Neural cell (in vitro differentiated cells): ENCODE results near the gene NT5C. TPM values are rescaled to one million over a fixed set of nuclear protein-coding genes. Genes with fewer than 3 reads are reported as not detected.
"Not testable (repeated sequence)": the region's sequence is repeated elsewhere in the genome, so short reads cannot be mapped to it uniquely, and the experiment has no call there.

Experiments
- H2AFZ ChIP-seq: fragments of 200-600, 300-800 bp; sonication (generic), shearing (Covaris generic); 2 replicates; pipeline ENCODE4 v1.6.0; 2014; ENCODE audit warnings: low read depth, mild to moderate bottlenecking, antibody characterized with exemption, low read length, moderate library complexity
- H3F3A ChIP-seq: fragments of 200-600 bp; shearing (Covaris generic); 2 replicates; pipeline ENCODE4 v1.6.1; 2016; ENCODE audit warnings: mild to moderate bottlenecking, moderate library complexity, mixed read lengths, antibody characterized with exemption, low read length; ENCODE audit not compliant: insufficient read depth, poor library complexity, severe bottlenecking
- H3K27ac ChIP-seq: fragments of 200-600, 300-800 bp; sonication (generic), shearing (Covaris generic); 2 replicates; pipeline ENCODE4 v1.5.1; 2014; ENCODE audit warnings: mild to moderate bottlenecking, low read length, moderate library complexity
- H3K27me3 ChIP-seq: fragments of 300-800, 200-600 bp; sonication (generic), shearing (Covaris generic); 2 replicates; pipeline ENCODE4 v1.6.0; 2014; ENCODE audit warnings: mild to moderate bottlenecking, low read depth, low read length, moderate library complexity; ENCODE audit not compliant: insufficient read depth
- H3K36me3 ChIP-seq: fragments of 300-800, 200-600 bp; sonication (generic), shearing (Covaris generic); 2 replicates; pipeline ENCODE4 v1.5.1; 2014; ENCODE audit warnings: mild to moderate bottlenecking, antibody characterized with exemption, low read length, moderate library complexity; ENCODE audit not compliant: insufficient read depth
- H3K4me2 ChIP-seq: fragments of 300-800, 200-600 bp; sonication (generic), shearing (Covaris generic); 2 replicates; pipeline ENCODE4 v1.6.0; 2014; ENCODE audit warnings: mild to moderate bottlenecking, low read length
- H3K4me3 ChIP-seq: fragments of 300-800, 200-600 bp; sonication (generic), shearing (Covaris generic); 2 replicates; pipeline ENCODE4 v1.5.1; 2014; ENCODE audit warnings: mild to moderate bottlenecking, low read length, moderate library complexity
- H3K79me2 ChIP-seq: fragments of 200-600 bp; shearing (Covaris generic); replicated peaks from 2 replicates; pipeline ENCODE4 v1.6.0; 2014; ENCODE audit warnings: mild to moderate bottlenecking, low read length, moderate library complexity; ENCODE audit not compliant: insufficient read depth
- H3K9ac ChIP-seq: fragments of 300-800, 200-600 bp; sonication (generic), shearing (Covaris generic); 2 replicates; pipeline ENCODE4 v1.6.1; 2016; ENCODE audit warnings: mild to moderate bottlenecking, low read length, mixed read lengths
- H3K9me2 ChIP-seq: fragments of 200-600 bp; shearing (Covaris generic); 2 replicates; pipeline ENCODE4 v1.6.1; 2016; ENCODE audit warnings: mild to moderate bottlenecking, low read length, mixed read lengths; ENCODE audit not compliant: insufficient read depth
- H3K9me3 ChIP-seq: fragments of 200-600, 300-800 bp; sonication (generic), shearing (Covaris generic); 2 replicates; pipeline ENCODE4 v1.6.1; 2016; ENCODE audit warnings: mild to moderate bottlenecking, mixed run types, low read length, moderate library complexity, mixed read lengths
- H4K20me1 ChIP-seq: fragments of 200-600 bp; shearing (Covaris generic); 2 replicates; pipeline ENCODE4 v1.6.1; 2016; ENCODE audit warnings: mild to moderate bottlenecking, mixed run types; ENCODE audit not compliant: insufficient read depth
- EP300 ChIP-seq: fragments of 450-650 bp; conservative IDR thresholded peaks from 2 replicates; pipeline ENCODE4 v1.6.1; 2014; ENCODE audit warnings: antibody characterized with exemption, mild to moderate bottlenecking, moderate library complexity; ENCODE audit not compliant: poor library complexity, severe bottlenecking
- EZH2 ChIP-seq: fragments of 200-600, 300-800 bp; shearing (Covaris generic), sonication (generic); IDR thresholded peaks from 2 replicates; pipeline ENCODE4 v1.6.1; 2014; ENCODE audit warnings: antibody characterized with exemption, low read length, borderline replicate concordance, mild to moderate bottlenecking; ENCODE audit not compliant: insufficient read depth, poor library complexity, severe bottlenecking
- MXI1 ChIP-seq: fragments of 450-650 bp; conservative IDR thresholded peaks from 2 replicates; pipeline ENCODE4 v1.6.1; 2014; ENCODE audit warnings: antibody characterized with exemption, mild to moderate bottlenecking; ENCODE audit not compliant: poor library complexity, severe bottlenecking
- POLR2AphosphoS5 ChIP-seq: IDR thresholded peaks from 2 replicates; pipeline ENCODE4 v1.6.1; 2012
- RAD21 ChIP-seq: fragments of 450-650 bp; conservative IDR thresholded peaks from 2 replicates; pipeline ENCODE4 v1.6.1; 2014; ENCODE audit warnings: antibody characterized with exemption, mild to moderate bottlenecking, moderate library complexity
- REST ChIP-seq: IDR thresholded peaks from 2 replicates; pipeline ENCODE4 v1.6.1; 2012; ENCODE audit warnings: borderline replicate concordance
- SMC3 ChIP-seq: fragments of 450-650 bp; conservative IDR thresholded peaks from 2 replicates; pipeline ENCODE4 v1.6.1; 2014; ENCODE audit warnings: antibody characterized with exemption, mild to moderate bottlenecking, moderate library complexity; ENCODE audit not compliant: poor library complexity
- TAF1 ChIP-seq: IDR thresholded peaks from 2 replicates; pipeline ENCODE4 v1.6.1; 2012; ENCODE audit warnings: low read depth
- polyA plus RNA-seq: library from polyadenylated mRNA; depleted of rRNA; stranded (reverse); fragments of >200 nt; gene quantifications from 2 replicates; pipeline ENCODE4 v1.2.3, GENCODE V29; 2014
- TF ChIP-seq, protein P1 (sequence below): fragments of 450-650 bp; IDR thresholded peaks from 2 replicates; pipeline ENCODE4 v1.5.1; 2014; ENCODE audit warnings: antibody characterized with exemption, mild to moderate bottlenecking, moderate library complexity; ENCODE audit not compliant: poor library complexity, severe bottlenecking

Gene NT5C
- polyA plus RNA-seq, 1 donor from 2014 or later: 58.7 TPM

DNA sequence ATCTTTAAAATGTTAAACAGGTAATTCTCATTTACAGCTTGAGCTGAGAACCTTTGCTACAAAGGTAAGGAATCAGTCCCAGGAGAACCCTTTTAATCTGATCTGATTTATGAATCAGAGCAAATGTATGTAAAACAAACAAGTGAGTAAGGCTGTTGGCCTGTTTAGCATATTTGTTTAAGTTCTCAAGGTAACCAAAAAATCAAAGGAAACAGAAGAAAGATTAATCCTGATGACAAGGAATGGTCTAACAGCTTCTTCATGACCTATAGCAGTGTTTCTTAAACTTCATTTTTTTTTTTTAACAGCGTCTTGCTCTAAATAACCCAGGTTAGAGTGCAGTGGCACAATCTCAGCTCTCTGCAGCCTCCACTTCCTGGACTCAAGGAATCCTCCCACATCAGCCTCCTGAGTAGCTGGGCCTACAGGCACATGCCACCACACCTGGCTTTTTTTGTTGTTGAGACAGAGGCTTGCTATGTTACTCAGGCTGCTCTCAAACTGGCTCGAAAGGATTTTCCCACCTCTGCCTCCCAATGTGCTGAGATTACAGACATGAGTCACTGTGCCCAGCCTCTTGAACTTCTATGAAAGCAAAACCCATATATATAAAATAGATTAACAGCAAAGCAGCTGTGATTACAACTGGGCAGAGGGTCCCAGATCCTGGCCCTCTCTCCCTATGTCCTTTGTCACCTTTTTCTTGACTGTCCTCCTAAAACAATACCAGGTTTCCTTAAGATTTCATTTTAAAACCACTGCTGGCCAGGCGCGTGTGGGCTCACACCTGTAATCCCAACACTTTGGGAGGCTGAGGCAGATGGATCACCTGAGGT, 27.9 kb upstream of the NT5C start:
- Histone ChIP-seq H3K36me3 (peaks cover 6% of the 10 kb centered on the region), H3K79me2 (peaks cover 7% of the 10 kb centered on the region), H3K27ac (no peak overlapping the region), H3F3A (peaks cover 6% of the 10 kb centered on the region), H3K9ac (no peak overlapping the region), H3K4me3 (no peak overlapping the region), H4K20me1 (no peaks in the 10 kb centered on the region), H3K9me3 (no peaks in the 10 kb centered on the region), H3K9me2 (no peaks in the 10 kb centered on the region), H2AFZ (no peak overlapping the region), H3K4me2 (no peak overlapping the region), H3K27me3 (no peaks in the 10 kb centered on the region)
- no peak for TF ChIP-seq EZH2
- TF ChIP-seq SMC3: no peak
- no peak for TF ChIP-seq TAF1

DNA sequence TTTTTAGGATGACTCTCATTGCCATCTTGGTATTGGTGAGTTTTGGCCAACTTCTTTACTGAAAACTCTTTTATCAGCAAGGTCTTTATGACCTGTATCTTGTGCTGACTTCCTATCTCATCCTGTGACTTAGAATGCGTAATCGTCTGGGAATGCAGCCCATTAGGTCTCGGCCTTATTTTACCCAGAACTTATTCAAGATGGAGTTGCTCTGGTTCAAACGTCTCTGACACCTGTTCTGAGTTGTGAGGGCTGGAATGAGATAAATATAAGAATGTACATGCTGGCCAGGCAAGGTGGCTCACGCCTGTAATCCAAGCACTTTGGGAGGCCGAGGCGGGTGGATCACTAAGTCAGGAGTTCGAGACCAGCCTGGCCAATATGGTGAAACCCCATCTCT, 26.9 kb upstream of the NT5C start:
- H3K27me3 ChIP-seq, H3K9ac ChIP-seq, H3K4me3 ChIP-seq, H3K9me3 ChIP-seq, H3K79me2 ChIP-seq, H3K9me2 ChIP-seq, H2AFZ ChIP-seq, H3K4me2 ChIP-seq, H4K20me1 ChIP-seq, H3K36me3 ChIP-seq, H3K27ac ChIP-seq, H3F3A ChIP-seq: not testable (repeated sequence)

DNA sequence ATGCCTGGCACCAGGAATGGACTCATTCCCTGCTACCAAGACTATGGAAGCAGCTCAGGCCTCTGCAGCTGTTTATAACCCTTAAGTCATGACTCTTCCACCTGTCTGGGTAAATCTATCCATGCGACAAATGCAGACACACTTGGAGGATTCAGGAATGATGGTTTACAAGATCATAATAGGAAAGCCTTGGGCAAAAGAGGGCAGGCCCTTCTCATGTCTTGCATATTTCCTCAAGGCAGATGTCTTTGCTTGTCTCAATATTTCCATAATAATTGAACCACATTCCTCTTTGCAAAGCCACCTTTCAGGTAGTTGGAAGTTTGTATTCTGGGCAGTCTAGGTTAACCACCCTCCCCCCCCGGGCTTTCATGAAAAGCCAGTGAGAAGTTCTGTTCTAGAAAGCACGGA, 23.7 kb upstream of the NT5C start:
- peaks cover 40% of the 10 kb centered on the region for H3K79me2 ChIP-seq
- no peaks in the 10 kb centered on the region for H4K20me1 ChIP-seq
- H3K36me3 ChIP-seq: peaks cover 6% of the 10 kb centered on the region
- no peak overlapping the region for H2AFZ ChIP-seq
- H3K9me3 ChIP-seq: no peaks in the 10 kb centered on the region
- peak overlapping the region; percentile 100 for H3K4me3 ChIP-seq
- peak overlapping the region; percentile 81 for H3K27ac ChIP-seq
- TF ChIP-seq SMC3: no peak
- H3F3A ChIP-seq: peaks cover 6% of the 10 kb centered on the region
- peak overlapping the region; percentile 49 for H3K4me2 ChIP-seq
- H3K27me3 ChIP-seq: no peaks in the 10 kb centered on the region
- no peaks in the 10 kb centered on the region for H3K9me2 ChIP-seq
- peak overlapping the region; percentile 57 for H3K9ac ChIP-seq

GRCh38 chr17:75154195-75155106, 22.9 kb upstream of the NT5C start, which contains the start of gene JPT1:
Gene JPT1 (minus strand): TSS chr17:75154512. CDS start chr17:75154397, 115 bp downstream.
- Histone ChIP-seq H3K79me2 (peaks cover 47% of the 10 kb centered on the region), H4K20me1 (peaks cover 7% of the 10 kb centered on the region), H3K4me2 (peak within 1 kb of the TSS; percentile 49), H3F3A (peaks cover 6% of the 10 kb centered on the region), H3K9me2 (no peaks in the 10 kb centered on the region), H3K9me3 (no peaks in the 10 kb centered on the region), H3K9ac (peak within 1 kb of the TSS; percentile 100), H3K36me3 (peaks cover 6% of the 10 kb centered on the region), H3K4me3 (peak within 1 kb of the TSS; percentile 100), H3K27me3 (no peaks in the 10 kb centered on the region), H2AFZ (peak within 1 kb of the TSS; percentile 21), H3K27ac (peak within 1 kb of the TSS; percentile 100)
- TF ChIP-seq TAF1: peak; percentile 94
- peak; percentile 66 for TF ChIP-seq REST
- TF ChIP-seq SMC3: peak; percentile 30
- TF ChIP-seq EP300: peak; percentile 41
- TF ChIP-seq, protein P1, sequence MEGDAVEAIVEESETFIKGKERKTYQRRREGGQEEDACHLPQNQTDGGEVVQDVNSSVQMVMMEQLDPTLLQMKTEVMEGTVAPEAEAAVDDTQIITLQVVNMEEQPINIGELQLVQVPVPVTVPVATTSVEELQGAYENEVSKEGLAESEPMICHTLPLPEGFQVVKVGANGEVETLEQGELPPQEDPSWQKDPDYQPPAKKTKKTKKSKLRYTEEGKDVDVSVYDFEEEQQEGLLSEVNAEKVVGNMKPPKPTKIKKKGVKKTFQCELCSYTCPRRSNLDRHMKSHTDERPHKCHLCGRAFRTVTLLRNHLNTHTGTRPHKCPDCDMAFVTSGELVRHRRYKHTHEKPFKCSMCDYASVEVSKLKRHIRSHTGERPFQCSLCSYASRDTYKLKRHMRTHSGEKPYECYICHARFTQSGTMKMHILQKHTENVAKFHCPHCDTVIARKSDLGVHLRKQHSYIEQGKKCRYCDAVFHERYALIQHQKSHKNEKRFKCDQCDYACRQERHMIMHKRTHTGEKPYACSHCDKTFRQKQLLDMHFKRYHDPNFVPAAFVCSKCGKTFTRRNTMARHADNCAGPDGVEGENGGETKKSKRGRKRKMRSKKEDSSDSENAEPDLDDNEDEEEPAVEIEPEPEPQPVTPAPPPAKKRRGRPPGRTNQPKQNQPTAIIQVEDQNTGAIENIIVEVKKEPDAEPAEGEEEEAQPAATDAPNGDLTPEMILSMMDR: no peak
- TF ChIP-seq RAD21: no peak
- TF ChIP-seq MXI1: peak; percentile 66
- TF ChIP-seq POLR2AphosphoS5: peak; percentile 99
- TF ChIP-seq EZH2: no peak
